ENCODE results near the gene GCHFR.

Gene GCHFR

GRCh38 chr15:40785164-40785563 lies 21.3 kb downstream of the GCHFR start:
- no peak for DNase-seq

GRCh38 chr15:40785814-40786213 lies 21.9 kb downstream of the GCHFR start:
- DNase-seq: no peak

GRCh38 chr15:40787344-40787841 lies 23.5 kb downstream of the GCHFR start:
- no peak for DNase-seq

- DNase-seq: no peak
Observed at GRCh38 chr15:40787991-40788390, 24.1 kb downstream of the GCHFR start.

GRCh38 chr15:40789119-40789518 lies 25.3 kb downstream of the GCHFR start:
- DNase-seq: no peak

- no peak for DNase-seq
Observed at GRCh38 chr15:40789999-40790398, 26.1 kb downstream of the GCHFR start.

GRCh38 chr15:40790718-40791117 lies 26.9 kb downstream of the GCHFR start:
- no peak for DNase-seq

- no peak for DNase-seq
Observed at GRCh38 chr15:40792394-40792793, 28.5 kb downstream of the GCHFR start.

GRCh38 chr15:40793216-40793989 lies 29.5 kb downstream of the GCHFR start:
- DNase-seq: no peak

GRCh38 chr15:40796041-40796440 lies 32.2 kb downstream of the GCHFR start:
- DNase-seq: no peak

- no peak for DNase-seq
Observed at GRCh38 chr15:40796512-40796911, 32.6 kb downstream of the GCHFR start.

GRCh38 chr15:40799523-40799922 lies 35.7 kb downstream of the GCHFR start:
- DNase-seq: no peak

GRCh38 chr15:40803076-40803475 lies 39.2 kb downstream of the GCHFR start:
- DNase-seq: no peak

- no peak for DNase-seq
Observed at GRCh38 chr15:40803688-40804087, 39.8 kb downstream of the GCHFR start.

GRCh38 chr15:40806672-40807027 lies 42.8 kb downstream of the GCHFR start:
- peak; percentile 31 for DNase-seq

- peak; percentile 96 for DNase-seq
Observed at GRCh38 chr15:40807028-40807887, 43.4 kb downstream of the GCHFR start, which contains the start of the genes DNAJC17 and ZFYVE19. Gene DNAJC17 (minus strand): TSS chr15:40807473. CDS start chr15:40807446, 27 bp downstream. Gene ZFYVE19 (plus strand): TSS chr15:40807089. CDS start chr15:40807590, 501 bp downstream.

GRCh38 chr15:40807888-40808461 lies 44.1 kb downstream of the GCHFR start:
- no peak for DNase-seq

GRCh38 chr15:40808861-40809450 lies 45.1 kb downstream of the GCHFR start:
- no peak for DNase-seq

GRCh38 chr15:40812721-40813425 lies 49.0 kb downstream of the GCHFR start:
- no peak for DNase-seq

- DNase-seq: no peak
Observed at GRCh38 chr15:40815042-40815698, 51.3 kb downstream of the GCHFR start.

All from NCI-H524 treated with DMSO at 0.1 percent for 48 hours (cell line).